Measurements from ENCODE around the gene WASHC3. TPM values are rescaled to one million over a fixed set of nuclear protein-coding genes. Genes with fewer than 3 reads are reported as not detected.
A peak's percentile ranks its signal among the peaks of the same experiment; 100 is the strongest.

Gene WASHC3
- total and polyA plus RNA-seq, 2 donors from 2014 or later, result 33.0 to 95.9 TPM

DNA sequence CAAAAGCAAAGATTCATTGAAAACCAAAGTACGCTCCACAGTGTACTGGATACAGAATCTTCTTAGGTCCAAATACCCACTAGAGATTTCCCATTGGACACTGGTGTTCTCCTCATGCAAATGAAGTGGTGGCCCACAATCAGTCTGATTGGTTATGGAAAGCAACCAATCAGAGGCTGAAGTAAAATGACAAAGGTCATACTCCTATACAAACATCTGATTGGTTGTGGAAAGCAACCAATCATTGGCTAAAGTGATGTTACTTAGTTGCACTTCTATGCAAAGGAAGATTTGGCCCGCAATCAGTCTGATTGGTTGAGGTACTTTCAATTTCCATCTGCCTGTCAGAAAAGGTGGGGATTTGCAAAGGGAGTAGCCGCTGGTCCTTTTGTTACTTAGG, 1.3 kb upstream of the WASHC3 start:
- Histone ChIP-seq H3K9ac (ENCODE audit: low read length in 3 of 3) (no peak overlapping the region), H3K4me3 (ENCODE audit: low read length in 3 of 3) (no peak overlapping the region), H3K4me1 (ENCODE audit: control insufficient read depth in 2 of 3, insufficient read depth in 2 of 3, low read depth in 1 of 3, low read length in 3 of 3) (peaks cover 0 to 4% (median 0%) of the 10 kb centered on the region in 3 donors), H3K27ac (ENCODE audit: low read depth in 2 of 2, low read length in 2 of 2) (no peak overlapping the region), H3K9me3 (ENCODE audit: control insufficient read depth in 2 of 3, insufficient read depth in 1 of 3, low read length in 3 of 3) (no peaks in the 10 kb centered on the region), H3K27me3 (ENCODE audit: control insufficient read depth, insufficient read depth, low read length) (no peaks in the 10 kb centered on the region), H3K36me3 (ENCODE audit: control insufficient read depth in 2 of 3, insufficient read depth in 3 of 3, low read length in 3 of 3) (peaks cover 0 to 2% (median 0%) of the 10 kb centered on the region in 3 donors)
- no peak for DNase-seq
- TF ChIP-seq, protein P1, sequence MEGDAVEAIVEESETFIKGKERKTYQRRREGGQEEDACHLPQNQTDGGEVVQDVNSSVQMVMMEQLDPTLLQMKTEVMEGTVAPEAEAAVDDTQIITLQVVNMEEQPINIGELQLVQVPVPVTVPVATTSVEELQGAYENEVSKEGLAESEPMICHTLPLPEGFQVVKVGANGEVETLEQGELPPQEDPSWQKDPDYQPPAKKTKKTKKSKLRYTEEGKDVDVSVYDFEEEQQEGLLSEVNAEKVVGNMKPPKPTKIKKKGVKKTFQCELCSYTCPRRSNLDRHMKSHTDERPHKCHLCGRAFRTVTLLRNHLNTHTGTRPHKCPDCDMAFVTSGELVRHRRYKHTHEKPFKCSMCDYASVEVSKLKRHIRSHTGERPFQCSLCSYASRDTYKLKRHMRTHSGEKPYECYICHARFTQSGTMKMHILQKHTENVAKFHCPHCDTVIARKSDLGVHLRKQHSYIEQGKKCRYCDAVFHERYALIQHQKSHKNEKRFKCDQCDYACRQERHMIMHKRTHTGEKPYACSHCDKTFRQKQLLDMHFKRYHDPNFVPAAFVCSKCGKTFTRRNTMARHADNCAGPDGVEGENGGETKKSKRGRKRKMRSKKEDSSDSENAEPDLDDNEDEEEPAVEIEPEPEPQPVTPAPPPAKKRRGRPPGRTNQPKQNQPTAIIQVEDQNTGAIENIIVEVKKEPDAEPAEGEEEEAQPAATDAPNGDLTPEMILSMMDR (IDR thresholded peaks at IDR 0.05; ENCODE audit: borderline replicate concordance, extremely low read depth, insufficient read depth), result no peak
- FAIRE-seq, result no peak
- intact Hi-C loops (cut with DNase I), result no loop called here

DNA sequence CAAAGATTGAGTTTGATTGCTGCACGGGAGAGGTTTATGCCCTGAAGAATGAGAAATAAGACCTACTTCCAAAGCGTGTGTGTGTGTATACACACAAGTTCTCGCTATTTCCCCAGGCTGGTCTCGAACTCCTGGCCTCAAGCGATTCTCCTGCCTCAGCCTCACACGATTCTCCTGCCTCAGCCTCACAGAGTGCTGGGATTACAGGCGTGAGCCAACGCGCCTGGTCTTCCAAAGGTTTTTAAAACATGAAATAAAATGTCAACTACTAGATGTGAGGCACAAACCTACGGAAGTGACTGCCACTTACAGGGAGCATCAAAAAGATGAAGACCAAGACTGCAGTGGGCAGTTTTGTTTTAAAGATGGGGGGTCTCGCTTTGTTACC, 622 bp upstream of the WASHC3 start:
- peak overlapping the region in 1 of 3 donors; percentile 67 for H3K9ac ChIP-seq (ENCODE audit: low read length in 3 of 3)
- H3K4me1 ChIP-seq (ENCODE audit: control insufficient read depth in 2 of 3, insufficient read depth in 2 of 3, low read depth in 1 of 3, low read length in 3 of 3), result peaks cover 0 to 4% (median 0%) of the 10 kb centered on the region in 3 donors
- no peak overlapping the region for H3K27ac ChIP-seq (ENCODE audit: low read depth in 2 of 2, low read length in 2 of 2)
- TF ChIP-seq, protein P1 (IDR thresholded peaks at IDR 0.05; ENCODE audit: borderline replicate concordance, extremely low read depth, insufficient read depth), result no peak
- DNase-seq (peak in 1 of 5 donors; percentile 43), FAIRE-seq (no peak)
- H3K36me3 ChIP-seq (ENCODE audit: control insufficient read depth in 2 of 3, insufficient read depth in 3 of 3, low read length in 3 of 3), result peaks cover 0 to 2% (median 0%) of the 10 kb centered on the region in 3 donors
- H3K4me3 ChIP-seq (ENCODE audit: low read length in 3 of 3), result peak overlapping the region; percentile 65 to 98 (median 91)
- no peaks in the 10 kb centered on the region for H3K9me3 ChIP-seq (ENCODE audit: control insufficient read depth in 2 of 3, insufficient read depth in 1 of 3, low read length in 3 of 3)
- intact Hi-C loops (cut with DNase I), result no loop called here
- H3K27me3 ChIP-seq (ENCODE audit: control insufficient read depth, insufficient read depth, low read length), result no peaks in the 10 kb centered on the region

DNA sequence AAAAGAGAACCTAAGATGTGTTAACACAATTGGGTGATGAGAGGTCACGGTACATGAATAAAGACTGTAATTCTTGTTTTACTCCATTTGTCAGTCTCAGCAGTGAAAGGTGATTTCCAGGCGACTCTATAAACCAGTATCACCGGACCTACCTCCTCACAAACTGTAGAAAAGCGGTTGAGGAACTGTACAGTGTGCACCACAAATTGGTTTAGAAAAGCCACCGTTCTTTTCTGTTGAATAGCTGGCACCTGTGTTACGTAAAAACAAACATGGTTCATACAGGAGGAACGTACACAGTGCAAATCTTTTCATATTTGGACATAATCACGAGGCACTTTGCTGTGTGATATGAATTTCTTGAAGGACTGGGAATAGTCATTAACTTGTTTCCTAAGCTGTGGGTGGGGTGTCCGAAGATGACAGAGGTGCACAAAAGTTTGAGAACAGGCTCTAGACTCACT, 663 bp downstream of the WASHC3 start:
- H3K4me1 ChIP-seq (ENCODE audit: control insufficient read depth in 2 of 3, insufficient read depth in 2 of 3, low read depth in 1 of 3, low read length in 3 of 3), result peaks cover 0 to 4% (median 0%) of the 10 kb centered on the region in 3 donors
- H3K9ac ChIP-seq (ENCODE audit: low read length in 3 of 3), result peak overlapping the region; percentile 94 to 99 (median 98)
- TF ChIP-seq, protein P1 (IDR thresholded peaks at IDR 0.05; ENCODE audit: borderline replicate concordance, extremely low read depth, insufficient read depth), result no peak
- H3K27me3 ChIP-seq (ENCODE audit: control insufficient read depth, insufficient read depth, low read length), result no peaks in the 10 kb centered on the region
- no peaks in the 10 kb centered on the region for H3K9me3 ChIP-seq (ENCODE audit: control insufficient read depth in 2 of 3, insufficient read depth in 1 of 3, low read length in 3 of 3)
- DNase-seq (peak in 2 of 5 donors; percentile 33 to 36), FAIRE-seq (no peak)
- intact Hi-C loops (cut with DNase I), result no loop called here
- H3K36me3 ChIP-seq (ENCODE audit: control insufficient read depth in 2 of 3, insufficient read depth in 3 of 3, low read length in 3 of 3), result peaks cover 0 to 12% (median 2%) of the 10 kb centered on the region in 3 donors
- peak overlapping the region; percentile 60 to 85 for H3K27ac ChIP-seq (ENCODE audit: low read depth in 2 of 2, low read length in 2 of 2)
- H3K4me3 ChIP-seq (ENCODE audit: low read length in 3 of 3), result peak overlapping the region; percentile 91 to 99 (median 98)

DNA sequence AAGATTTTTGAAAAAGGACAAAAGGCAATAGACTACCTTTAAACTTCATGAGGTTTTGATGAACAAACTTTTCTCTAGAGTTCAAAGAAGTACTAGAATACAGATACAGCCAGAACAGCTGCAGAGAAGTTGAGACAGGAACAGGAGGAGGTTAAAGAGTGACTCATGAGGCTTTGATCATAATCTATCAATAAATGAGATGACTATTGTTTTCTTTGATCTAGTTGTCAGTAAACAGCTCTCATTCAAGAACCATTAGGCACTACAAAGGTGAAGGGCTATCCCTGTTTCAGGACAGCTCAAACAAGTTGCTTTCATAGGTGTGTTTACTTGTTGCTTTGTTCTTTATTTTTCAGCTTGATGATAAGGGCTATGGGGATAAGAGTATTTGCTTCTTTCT, 2.4 kb downstream of the WASHC3 start:
- no peak overlapping the region for H3K4me3 ChIP-seq (ENCODE audit: low read length in 3 of 3)
- H3K9me3 ChIP-seq (ENCODE audit: control insufficient read depth in 2 of 3, insufficient read depth in 1 of 3, low read length in 3 of 3), result no peaks in the 10 kb centered on the region
- no peak overlapping the region for H3K27ac ChIP-seq (ENCODE audit: low read depth in 2 of 2, low read length in 2 of 2)
- H3K27me3 ChIP-seq (ENCODE audit: control insufficient read depth, insufficient read depth, low read length), result no peaks in the 10 kb centered on the region
- no peak for FAIRE-seq
- no peak overlapping the region for H3K9ac ChIP-seq (ENCODE audit: low read length in 3 of 3)
- H3K36me3 ChIP-seq (ENCODE audit: control insufficient read depth in 2 of 3, insufficient read depth in 3 of 3, low read length in 3 of 3), result peaks cover 0 to 14% (median 2%) of the 10 kb centered on the region in 3 donors
- intact Hi-C loops (cut with DNase I), result no loop called here
- peaks cover 0 to 4% (median 0%) of the 10 kb centered on the region in 3 donors for H3K4me1 ChIP-seq (ENCODE audit: control insufficient read depth in 2 of 3, insufficient read depth in 2 of 3, low read depth in 1 of 3, low read length in 3 of 3)
- TF ChIP-seq, protein P1 (IDR thresholded peaks at IDR 0.05; ENCODE audit: borderline replicate concordance, extremely low read depth, insufficient read depth), result no peak
- DNase-seq, result no peak
